ENCODE data around the gene ZNF394. TPM values are rescaled to one million over a fixed set of nuclear protein-coding genes. Genes with fewer than 3 reads are reported as not detected.

Gene ZNF394
- polyA plus RNA-seq, 3 donors: 35.7 to 57.7 (median 39.1) TPM

DNA sequence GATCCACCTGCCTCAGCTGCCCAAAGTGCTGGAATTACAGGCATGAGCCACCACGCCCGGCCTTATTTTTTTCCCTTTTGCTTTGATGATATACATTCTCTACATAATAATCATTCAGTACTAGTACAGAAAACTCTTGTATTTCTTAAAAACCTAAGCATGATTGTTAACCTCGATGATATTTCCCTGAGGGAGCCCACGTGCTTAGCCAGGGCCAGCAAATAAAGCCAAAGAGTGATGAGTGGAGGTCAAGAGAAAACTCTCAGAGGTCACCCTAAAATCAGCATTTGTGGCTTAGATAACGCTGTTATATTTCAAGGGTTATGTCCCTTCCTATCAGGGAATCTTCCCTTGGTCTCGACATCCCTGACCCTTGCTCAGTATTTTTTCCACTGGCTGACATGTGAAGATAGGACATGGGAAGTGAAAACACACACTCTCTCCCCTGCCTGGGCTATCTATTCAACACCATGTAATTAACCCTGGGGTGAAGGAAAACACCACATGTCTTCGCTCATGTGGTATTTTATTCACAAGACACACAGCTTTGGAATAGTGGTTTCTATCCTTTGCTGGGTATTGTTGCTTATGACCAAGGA is 39.2 kb upstream of the ZNF394 start:
- peaks cover 0 to 7% (median 2%) of the 10 kb centered on the region in 3 donors for H3K27me3 Mint-ChIP-seq (ENCODE audit: low read depth in 3 of 3)
- H3K36me3 ChIP-seq (replicated peaks in 1 of 2; ENCODE audit: control insufficient read depth in 1 of 2, insufficient read depth in 2 of 2, low read length in 2 of 2): no peaks in the 10 kb centered on the region

DNA sequence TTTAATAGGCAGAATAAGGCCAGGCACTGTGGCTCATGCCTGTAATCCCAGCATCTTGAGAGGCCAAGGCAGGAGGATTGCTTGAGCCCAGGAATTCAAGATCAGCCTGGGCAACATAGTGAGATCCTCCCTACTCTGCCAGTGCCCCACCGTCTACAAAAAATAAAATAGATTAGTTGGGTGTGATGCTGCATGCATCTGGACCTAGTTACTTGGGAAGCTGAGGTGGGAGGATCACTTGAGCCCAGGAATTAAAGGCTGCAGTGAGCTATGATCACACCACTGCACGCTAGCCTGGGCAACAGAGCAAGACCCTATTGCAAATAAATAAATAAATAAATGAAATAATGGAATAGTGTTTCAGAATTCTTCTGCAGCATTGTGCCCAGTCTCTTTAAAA is 35.6 kb upstream of the ZNF394 start:
- TF ChIP-seq, protein P1, sequence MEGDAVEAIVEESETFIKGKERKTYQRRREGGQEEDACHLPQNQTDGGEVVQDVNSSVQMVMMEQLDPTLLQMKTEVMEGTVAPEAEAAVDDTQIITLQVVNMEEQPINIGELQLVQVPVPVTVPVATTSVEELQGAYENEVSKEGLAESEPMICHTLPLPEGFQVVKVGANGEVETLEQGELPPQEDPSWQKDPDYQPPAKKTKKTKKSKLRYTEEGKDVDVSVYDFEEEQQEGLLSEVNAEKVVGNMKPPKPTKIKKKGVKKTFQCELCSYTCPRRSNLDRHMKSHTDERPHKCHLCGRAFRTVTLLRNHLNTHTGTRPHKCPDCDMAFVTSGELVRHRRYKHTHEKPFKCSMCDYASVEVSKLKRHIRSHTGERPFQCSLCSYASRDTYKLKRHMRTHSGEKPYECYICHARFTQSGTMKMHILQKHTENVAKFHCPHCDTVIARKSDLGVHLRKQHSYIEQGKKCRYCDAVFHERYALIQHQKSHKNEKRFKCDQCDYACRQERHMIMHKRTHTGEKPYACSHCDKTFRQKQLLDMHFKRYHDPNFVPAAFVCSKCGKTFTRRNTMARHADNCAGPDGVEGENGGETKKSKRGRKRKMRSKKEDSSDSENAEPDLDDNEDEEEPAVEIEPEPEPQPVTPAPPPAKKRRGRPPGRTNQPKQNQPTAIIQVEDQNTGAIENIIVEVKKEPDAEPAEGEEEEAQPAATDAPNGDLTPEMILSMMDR (IDR thresholded peaks at IDR 0.05): no peak
- Histone ChIP-seq H3K27ac (ENCODE audit: low read depth in 1 of 2, low read length in 2 of 2) (no peak overlapping the region), H3K9ac (ENCODE audit: insufficient read depth, low read length, poor library complexity, severe bottlenecking) (no peak overlapping the region), H3K4me2 (replicated peaks; ENCODE audit: extremely low read depth, low read length, poor library complexity, severe bottlenecking) (no peak overlapping the region), H3K79me2 (ENCODE audit: insufficient read depth, low read length) (no peaks in the 10 kb centered on the region), H3K9me3 (replicated peaks in 1 of 2; ENCODE audit: control insufficient read depth in 1 of 2, insufficient read depth in 1 of 2, low read length in 2 of 2) (peaks cover 49 to 70% of the 10 kb centered on the region in 2 donors), H3K27me3 (ENCODE audit: control insufficient read depth in 2 of 2, insufficient read depth in 2 of 2, low read length in 2 of 2) (no peaks in the 10 kb centered on the region), H2AFZ (ENCODE audit: insufficient read depth, low read depth, low read length, poor library complexity, severe bottlenecking) (no peak overlapping the region), H3K4me1 (ENCODE audit: control insufficient read depth in 1 of 2, insufficient read depth in 2 of 2, low read length in 2 of 2) (no peaks in the 10 kb centered on the region), H3K4me3 (replicated peaks in 1 of 3; ENCODE audit: low read depth in 2 of 3, low read length in 3 of 3) (no peak overlapping the region), H3K36me3 (replicated peaks in 1 of 2; ENCODE audit: control insufficient read depth in 1 of 2, insufficient read depth in 2 of 2, low read length in 2 of 2) (peaks cover 7 to 24% of the 10 kb centered on the region in 2 donors), H4K20me1 (ENCODE audit: insufficient read depth, low read length) (no peaks in the 10 kb centered on the region)
- H3K36me3 Mint-ChIP-seq: peaks cover 19 to 22% of the 10 kb centered on the region in 2 donors
- no CpG with 5 or more reads among the region's 2 CpGs for WGBS (ENCODE audit: insufficient coverage)
- H3K27me3 Mint-ChIP-seq (ENCODE audit: low read depth in 3 of 3): peaks cover 0 to 7% (median 1%) of the 10 kb centered on the region in 3 donors
- peak overlapping the region in 1 of 7 donors; percentile 54 for H3K27ac Mint-ChIP-seq
- intact Hi-C loops (cut with micrococcal nuclease): no loop called here
- H3K4me1 Mint-ChIP-seq: no peaks in the 10 kb centered on the region
- no peak overlapping the region for H3K4me3 Mint-ChIP-seq
- no peak for DNase-seq
- H3K9me3 Mint-ChIP-seq: peaks cover 37 to 85% (median 73%) of the 10 kb centered on the region in 7 donors

More for the DNA sequence above, 39.2 kb upstream of the ZNF394 start:
- Histone ChIP-seq H3K4me2 (replicated peaks; ENCODE audit: extremely low read depth, low read length, poor library complexity, severe bottlenecking) (no peak overlapping the region), H3K27ac (ENCODE audit: low read depth in 1 of 2, low read length in 2 of 2) (no peak overlapping the region), H4K20me1 (ENCODE audit: insufficient read depth, low read length) (no peaks in the 10 kb centered on the region), H3K9ac (ENCODE audit: insufficient read depth, low read length, poor library complexity, severe bottlenecking) (no peak overlapping the region), H3K79me2 (ENCODE audit: insufficient read depth, low read length) (no peaks in the 10 kb centered on the region), H3K27me3 (ENCODE audit: control insufficient read depth in 2 of 2, insufficient read depth in 2 of 2, low read length in 2 of 2) (no peaks in the 10 kb centered on the region), H3K4me3 (replicated peaks in 1 of 3; ENCODE audit: low read depth in 2 of 3, low read length in 3 of 3) (no peak overlapping the region), H2AFZ (ENCODE audit: insufficient read depth, low read depth, low read length, poor library complexity, severe bottlenecking) (no peak overlapping the region), H3K9me3 (replicated peaks in 1 of 2; ENCODE audit: control insufficient read depth in 1 of 2, insufficient read depth in 1 of 2, low read length in 2 of 2) (peaks cover 47 to 77% of the 10 kb centered on the region in 2 donors), H3K4me1 (ENCODE audit: control insufficient read depth in 1 of 2, insufficient read depth in 2 of 2, low read length in 2 of 2) (no peaks in the 10 kb centered on the region)
- H3K4me3 Mint-ChIP-seq: no peak overlapping the region
- no peak for DNase-seq
- 43% methylated on average over 1 of the region's 7 CpGs for WGBS (ENCODE audit: insufficient coverage)
- H3K36me3 Mint-ChIP-seq: no peaks in the 10 kb centered on the region
- TF ChIP-seq, protein P1 (IDR thresholded peaks at IDR 0.05): no peak
- H3K27ac Mint-ChIP-seq: no peak overlapping the region
- intact Hi-C loops (cut with micrococcal nuclease): no loop called here
- H3K4me1 Mint-ChIP-seq: no peaks in the 10 kb centered on the region
- peaks cover 36 to 85% (median 70%) of the 10 kb centered on the region in 7 donors for H3K9me3 Mint-ChIP-seq

All from CD14-positive monocyte (primary cell).